K562 (cell line): Measurements from ENCODE around the gene ASPHD2. TPM values are rescaled to one million over a fixed set of nuclear protein-coding genes. Genes with fewer than 3 reads are reported as not detected.

Experiments
- ATAC-seq: fragments of 200-7000 bp; cut with Tn5 transposase; 3 replicates; pipeline ENCODE4 v1.9.1; 2020; ENCODE audit warnings: moderate library complexity
- Bru-seq: library from RNA; stranded (reverse); fragments of 400-500 nt; gene quantifications from one replicate; lab custom pipeline; 2021; lab: Mats Ljungman, UMichigan
- BruChase-seq, 2 experiments: library from RNA; stranded (reverse); fragments of 400-500 nt; gene quantifications; one replicate each; lab custom pipeline; 2021; lab: Mats Ljungman, UMichigan
- BruUV-seq: library from RNA; stranded (reverse); fragments of 400-500 nt; replicated peaks from 2 replicates; lab custom pipeline; 2021; lab: Mats Ljungman, UMichigan
- CTCF ChIA-PET: fragments of 300-600 bp; formaldehyde crosslinking; extraction: SDS; loops from one replicate; lab custom pipeline; 2021; ENCODE audit warnings: low intra/inter-chr PET ratio; lab: Yijun Ruan, JAX
- POLR2A ChIA-PET: fragments of 300-600, 350-650 bp; sonication (Branson Sonifier 250); formaldehyde crosslinking; extraction: SDS; loops from one replicate; lab custom pipeline; 2021; ENCODE audit warnings: antibody characterized with exemption, inconsistent platforms; lab: Yijun Ruan, JAX
- DNase-seq, 4 experiments: peaks; one replicate each; pipeline versions ENCODE4 v3.0.0 to v3.0.0-alpha.2; 2011 to 2018; ENCODE audit warnings: low spot score in 3 of 4, mixed read lengths in 3 of 4; ENCODE audit errors: extremely low read depth in 1 of 4
- FAIRE-seq: peaks from 2 replicates; lab custom pipeline; 2011; peaks lifted over from hg19 to GRCh38; lab: Jason Lieb, UNC
- H2AFZ ChIP-seq: 2 replicates; pipeline ENCODE4 v1.6.0; 2011; ENCODE audit warnings: low read depth, low read length, control low read depth, inconsistent platforms
- H3K27ac ChIP-seq: fragments of 200-600 bp; 3 replicates; pipeline ENCODE4 v1.8.0; 2011; ENCODE audit warnings: low read depth, mild to moderate bottlenecking, control low read depth, inconsistent platforms, low read length, moderate library complexity, mixed read lengths; ENCODE audit errors: extremely low read depth
- H3K27me3 ChIP-seq, 2 experiments: fragments of 300-600 bp in 1 of 2; 2 replicates in 1 of 2; 3 replicates in 1 of 2; pipeline versions ENCODE4 v1.6.0 to v1.8.0; 2011; ENCODE audit warnings: inconsistent platforms in 2 of 2, low read length in 2 of 2, mild to moderate bottlenecking in 1 of 2, mixed read lengths in 1 of 2, moderate library complexity in 1 of 2; ENCODE audit not compliant: control insufficient read depth in 2 of 2, insufficient read depth in 2 of 2
- H3K36me3 ChIP-seq: fragments of 300-600 bp; 3 replicates; pipeline ENCODE4 v1.8.0; 2011; ENCODE audit warnings: mild to moderate bottlenecking, low read length, inconsistent platforms; ENCODE audit not compliant: control insufficient read depth, insufficient read depth
- H3K4me1 ChIP-seq, 2 experiments: fragments of 200-600 bp in 1 of 2; replicated peaks in 1 of 2; 2 replicates in 1 of 2; 3 replicates in 1 of 2; pipeline versions ENCODE4 v1.5.1 to v1.8.0; 2011; ENCODE audit warnings: inconsistent platforms in 2 of 2, low read length in 2 of 2, mild to moderate bottlenecking in 1 of 2, mixed read lengths in 1 of 2, moderate library complexity in 1 of 2; ENCODE audit not compliant: control insufficient read depth in 2 of 2, insufficient read depth in 2 of 2
- H3K4me2 ChIP-seq: 2 replicates; pipeline ENCODE4 v1.6.1; 2011; ENCODE audit warnings: low read length, control low read depth, inconsistent platforms, mixed read lengths; ENCODE audit not compliant: insufficient read depth
- H3K4me3 ChIP-seq: fragments of 200-600 bp; sonication (generic), shearing (Covaris generic); 2 replicates; pipeline ENCODE4 v1.5.1; 2016; ENCODE audit warnings: control low read depth, inconsistent platforms
- H3K79me2 ChIP-seq: fragments of 200-600 bp; 3 replicates; pipeline ENCODE4 v1.8.0; 2011; ENCODE audit warnings: low read length, inconsistent platforms; ENCODE audit not compliant: control insufficient read depth, insufficient read depth
- H3K9ac ChIP-seq, 2 experiments: 2 replicates each; pipeline versions ENCODE4 v1.6.0 to v1.6.1; 2011; ENCODE audit warnings: low read depth in 2 of 2, low read length in 2 of 2, control low read depth in 1 of 2, inconsistent platforms in 1 of 2, mild to moderate bottlenecking in 1 of 2, mixed read lengths in 1 of 2; ENCODE audit not compliant: insufficient read depth in 1 of 2
- H3K9me1 ChIP-seq: one replicate; pipeline ENCODE4 v1.6.0; 2011; ENCODE audit warnings: inconsistent platforms, mild to moderate bottlenecking, low read length, moderate library complexity; ENCODE audit not compliant: control insufficient read depth, insufficient read depth
- H3K9me3 ChIP-seq: replicated peaks from 2 replicates; pipeline ENCODE4 v1.5.1; 2011; ENCODE audit warnings: low read depth, low read length, inconsistent platforms; ENCODE audit not compliant: control insufficient read depth, insufficient read depth
- H4K20me1 ChIP-seq: replicated peaks from 2 replicates; pipeline ENCODE4 v1.6.1; 2011; ENCODE audit warnings: low read length, inconsistent platforms, mixed read lengths; ENCODE audit not compliant: control insufficient read depth, insufficient read depth
- HDAC1 ChIP-seq, 2 experiments: fragments of 450-650 bp; IDR thresholded peaks; 2 replicates each; pipeline ENCODE4 v1.6.1; 2016 to 2017; ENCODE audit warnings: inconsistent platforms in 1 of 2, mild to moderate bottlenecking in 1 of 2, moderate library complexity in 1 of 2
- NR2F6 ChIP-seq: fragments of 450-650 bp; formaldehyde crosslinking; IDR thresholded peaks from 2 replicates; pipeline ENCODE4 v1.4.0; 2020; ENCODE audit warnings: mild to moderate bottlenecking
- PRDM10 ChIP-seq: fragments of 450-650 bp; IDR thresholded peaks from 2 replicates; pipeline ENCODE4 v1.6.1; 2018; ENCODE audit not compliant: partially characterized antibody
- PURB ChIP-seq: sonication (generic); formaldehyde crosslinking; IDR thresholded peaks from 2 replicates; pipeline ENCODE4 v1.9.0; 2021; ENCODE audit warnings: low read depth, mild to moderate bottlenecking, missing genetic modification reagents
- ZNF134 ChIP-seq: fragments of 250-450 bp; sonication (Bioruptor Pico); conservative IDR thresholded peaks from 2 replicates; pipeline ENCODE4 v1.4.0; 2020
- WGBS: fragments of 100-300 bp; shearing (Covaris generic); methylation state at CpG from one replicate; pipeline ENCODE4 v1.1.6; 2016; ENCODE audit warnings: low coverage, mixed read lengths; ENCODE audit not compliant: insufficient coverage; ENCODE audit errors: missing lambda C conversion rate; 5-methylcytosine and 5-hydroxymethylcytosine counted together
- in situ Hi-C: fragments of 300-500 bp; cut with MboI; formaldehyde crosslinking; loops from 4 replicates; pipeline ENCODE4 v1.15.0; 2018; ENCODE audit warnings: inconsistent platforms, mixed read lengths
- intact Hi-C: fragments of 100-400 bp; cut with micrococcal nuclease; formaldehyde crosslinking; loops from 2 replicates; pipeline ENCODE4 v1.14.2; 2022
- long read RNA-seq, 3 experiments: library from polyadenylated mRNA in 2 of 3; library from RNA in 1 of 3; unstranded in 2 of 3; stranded (forward) in 1 of 3; transcript quantifications; one replicate each; pipeline ENCODE4 v2.0.0, GENCODE V29; 2019 to 2022
- polyA minus RNA-seq, 3 experiments: library from RNA; depleted of rRNA, polyadenylated mRNA; stranded (reverse); fragments of >200 nt; gene quantifications; 2 replicates each; pipeline ENCODE4 v1.2.3, GENCODE V29; 2011
- polyA plus RNA-seq, 8 experiments: library from polyadenylated mRNA; depleted of rRNA in 4 of 8; stranded (reverse) in 5 of 8; unstranded in 3 of 8; fragments of >200 nt; fragmentation: Nextera tagmentation in 2 of 8; fragmentation: Illumina TruSeq in 1 of 8; extraction: Ambion mirVana in 2 of 8; extraction: Trizol in 1 of 8; gene quantifications; 2 replicates each; pipeline versions ENCODE4 v1.2.1 to v1.2.3, GENCODE V29; 2011 to 2014; ENCODE audit warnings: inconsistent platforms in 1 of 8, missing spikeins in 1 of 8
- total RNA-seq, 7 experiments: library from RNA; depleted of rRNA in 6 of 7; stranded (reverse); fragments of >200 nt in 6 of 7; fragmentation: Illumina TruSeq in 2 of 7; extraction: Trizol in 2 of 7; gene quantifications; 2 replicates each; pipeline versions ENCODE4 v1.2.1 to v1.2.3, GENCODE V29; 2011 to 2021; ENCODE audit warnings: low replicate concordance in 1 of 7

Gene ASPHD2
- 0.42 and 0.53 TPM in 2 replicates for total RNA-seq (2011; cell fraction: chromatin; rRNA removed; ENCODE audit: low replicate concordance)
- total RNA-seq (2011; cell fraction: nucleolus; rRNA removed): 0.39 and 0.67 TPM in 2 replicates
- 0.37 and 0.53 TPM in 2 replicates for total RNA-seq (2011; cell fraction: nucleoplasm; rRNA removed)
- total RNA-seq (2014; rRNA removed): 0.18 and 0.82 TPM in 2 replicates
- total RNA-seq (2014; rRNA removed; fragmentation: Illumina TruSeq; extraction: Trizol): 0.22 and 0.29 TPM in 2 replicates
- 0.38 and 0.40 TPM in 2 replicates for total RNA-seq (2015; rRNA removed; fragmentation: Illumina TruSeq; extraction: Trizol)
- total RNA-seq (2021): 0.58 and 0.64 TPM in 2 replicates
- polyA plus RNA-seq (2011; rRNA removed): 0.46 and 0.62 TPM in 2 replicates
- polyA plus RNA-seq (2011; cell fraction: cytosol; rRNA removed): 0.66 and 0.69 TPM in 2 replicates
- 0.41 and 0.52 TPM in 2 replicates for polyA plus RNA-seq (2011; cell fraction: nucleus; rRNA removed)
- polyA plus RNA-seq (2012): 0.47 and 0.66 TPM in 2 replicates
- 0.36 and 0.46 TPM in 2 replicates for polyA plus RNA-seq (2014; fragmentation: Illumina TruSeq; extraction: Trizol)
- under 1 TPM; 0.20 to 0.36 TPM for polyA plus RNA-seq (2014; fragmentation: Nextera tagmentation; extraction: Ambion mirVana)
- polyA plus RNA-seq (2014; rRNA removed): 0.32 and 0.46 TPM in 2 replicates
- polyA minus RNA-seq (2011; rRNA and poly(A)+ RNA removed): 0.56 and 0.66 TPM in 2 replicates
- 0.86 and 1.0 TPM in 2 replicates for polyA minus RNA-seq (2011; cell fraction: cytosol; rRNA and poly(A)+ RNA removed)
- polyA minus RNA-seq (2011; cell fraction: nucleus; rRNA and poly(A)+ RNA removed): 0.27 and 0.78 TPM in 2 replicates
- percentile 33 among the genes with signal in this experiment for Bru-seq, nascent RNA
- percentile 17 among the genes with signal in this experiment for BruChase-seq, experiment 1, labeled RNA remaining after a 2-hour chase
- BruChase-seq, experiment 2, labeled RNA remaining after a 6-hour chase: percentile 22 among the genes with signal in this experiment
- long read RNA-seq, experiment 1, partial matches to known transcripts: 0 of 4 reads
- long read RNA-seq, experiment 1, other reads (novel, unspliced or antisense): 3 of 4 reads
- long read RNA-seq, experiment 2, partial matches to known transcripts: 0 of 2 reads
- long read RNA-seq, experiment 2, other reads (novel, unspliced or antisense): 2 of 2 reads
- long read RNA-seq, experiment 3: 0 reads

- peak within 1 kb of the TSS; percentile 12; the same call in 1 of the 3 replicates for H3K27ac ChIP-seq
- H3K9ac ChIP-seq: peak within 1 kb of the TSS; percentile 63 to 90
- WGBS: 5% methylated on average over 42 of the region's 96 CpGs
- in situ Hi-C loops: no loop called here
- peak within 1 kb of the TSS; percentile 97 for H2AFZ ChIP-seq
- POLR2A ChIA-PET: interaction anchor here (0.8 kb wide), 1 partner anchor 9 kb away, joined by 3 read pairs; no protein-coding TSS in a partner anchor
- H3K4me2 ChIP-seq: peak within 1 kb of the TSS; percentile 80
- peaks cover 0 to 6% of the 10 kb centered on the region in 2 experiments; a peak in 2 of 5 replicates for H3K27me3 ChIP-seq
- intact Hi-C loops: no loop called here
- no peaks in the 10 kb centered on the region for H4K20me1 ChIP-seq
- H3K9me1 ChIP-seq: no peaks in the 10 kb centered on the region
- ATAC-seq: peak; percentile 89
- H3K9me3 ChIP-seq: no peaks in the 10 kb centered on the region
- H3K36me3 ChIP-seq: no peaks in the 10 kb centered on the region
- BruUV-seq: no TSS peak
- CTCF ChIA-PET: no interaction called here
- peaks cover 0 to 24% of the 10 kb centered on the region in 2 experiments; a peak in 2 of 5 replicates for H3K4me1 ChIP-seq
- peak; percentile 61 to 83 (median 78) for DNase-seq
- FAIRE-seq: peak; percentile 6
- H3K79me2 ChIP-seq: no peaks in the 10 kb centered on the region
- peak within 1 kb of the TSS; percentile 48 for H3K4me3 ChIP-seq
- TF ChIP-seq PURB (CRISPR knock-in tag): no peak
- TF ChIP-seq ZNF134 (CRISPR knock-in tag): no peak
- TF ChIP-seq PRDM10: peak; percentile 46
- TF ChIP-seq HDAC1 (IDR thresholded peaks at IDR 0.05): peak in 1 of 2 experiments; percentile 61; a peak in 2 of 4 replicates
- no peak for TF ChIP-seq NR2F6 (CRISPR knock-in tag)
Measured at GRCh38 chr22:26428515-26429457, at the start of gene ASPHD2. TSS of gene ASPHD2 (plus strand) at chr22:26429260. CDS start at chr22:26433616, 4,356 bp downstream.
